SU-DHL-6 (cell line): ENCODE data around the gene SEC63.
"Not testable (repeated sequence)": the region's sequence is repeated elsewhere in the genome, so short reads cannot be mapped to it uniquely, and the experiment has no call there.

Source experiments
- H2AFZ ChIP-seq: fragments of 200-600 bp; sonication (generic); 2 replicates; pipeline ENCODE4 v1.6.1; 2014; ENCODE audit warnings: low read depth, mild to moderate bottlenecking, moderate library complexity, mixed read lengths, antibody characterized with exemption, low read length; ENCODE audit not compliant: severe bottlenecking
- H3F3A ChIP-seq: fragments of 200-600 bp; shearing (Covaris generic); 2 replicates; pipeline ENCODE4 v1.6.0; 2016; ENCODE audit warnings: antibody characterized with exemption, mild to moderate bottlenecking; ENCODE audit not compliant: insufficient read depth
- H3K27ac ChIP-seq: fragments of 200-600 bp; sonication (generic); 2 replicates; pipeline ENCODE4 v1.5.1; 2016; ENCODE audit warnings: low read depth, mild to moderate bottlenecking, low read length, moderate library complexity, mixed read lengths
- H3K27me3 ChIP-seq: fragments of 200-600 bp; sonication (generic), shearing (Covaris generic); 2 replicates; pipeline ENCODE4 v1.6.0; 2014; ENCODE audit warnings: mild to moderate bottlenecking, low read length
- H3K36me3 ChIP-seq: fragments of 200-600 bp; sonication (generic); 2 replicates; pipeline ENCODE4 v1.6.1; 2014; ENCODE audit warnings: mild to moderate bottlenecking, low read length, mixed read lengths
- H3K4me2 ChIP-seq: fragments of 300-600, 200-600 bp; shearing (Covaris generic), sonication (generic); 2 replicates; pipeline ENCODE4 v1.6.0; 2014; ENCODE audit warnings: low read length, low read depth, mild to moderate bottlenecking; ENCODE audit not compliant: poor library complexity, severe bottlenecking
- H3K4me3 ChIP-seq: fragments of 200-600 bp; sonication (generic); 2 replicates; pipeline ENCODE4 v1.5.1; 2014; ENCODE audit warnings: antibody characterized with exemption, low read length, mild to moderate bottlenecking, mixed read lengths; ENCODE audit not compliant: insufficient read depth, poor library complexity, severe bottlenecking
- H3K79me2 ChIP-seq: fragments of 200-600 bp; sonication (generic); 2 replicates; pipeline ENCODE4 v1.6.1; 2014; ENCODE audit warnings: mild to moderate bottlenecking, low read length, moderate library complexity; ENCODE audit not compliant: insufficient read depth
- H3K9ac ChIP-seq: fragments of 200-600 bp; sonication (generic); 2 replicates; pipeline ENCODE4 v1.7.0; 2014; ENCODE audit warnings: mild to moderate bottlenecking, low read length
- H3K9me2 ChIP-seq: fragments of 200-600 bp; sonication (generic); replicated peaks from 2 replicates; pipeline ENCODE4 v1.6.1; 2014; ENCODE audit warnings: low read length; ENCODE audit not compliant: insufficient read depth
- H3K9me3 ChIP-seq: fragments of 200-600 bp; sonication (generic); 2 replicates; pipeline ENCODE4 v1.6.1; 2014; ENCODE audit warnings: low read length, mixed read lengths; ENCODE audit not compliant: insufficient read depth
- H4K20me1 ChIP-seq: fragments of 200-600 bp; sonication (generic); 2 replicates; pipeline ENCODE4 v1.6.1; 2014; ENCODE audit warnings: low read depth, mild to moderate bottlenecking, antibody characterized with exemption, low read length, moderate library complexity, mixed read lengths
- EZH2phosphoT487 ChIP-seq: fragments of 200-600 bp; sonication (generic), shearing (Covaris generic); conservative IDR thresholded peaks from 2 replicates; pipeline ENCODE4 v1.6.1; 2018; ENCODE audit warnings: mild to moderate bottlenecking, antibody characterized with exemption, low read length, moderate library complexity, mixed read lengths
- TF ChIP-seq, protein P1 (sequence below): fragments of 200-600 bp; sonication (generic); IDR thresholded peaks from one replicate; pipeline ENCODE4 v1.5.1; 2017; ENCODE audit warnings: antibody characterized with exemption, mild to moderate bottlenecking, low read length, moderate library complexity; ENCODE audit not compliant: insufficient read depth, poor library complexity, severe bottlenecking

SEC63 gene

DNA sequence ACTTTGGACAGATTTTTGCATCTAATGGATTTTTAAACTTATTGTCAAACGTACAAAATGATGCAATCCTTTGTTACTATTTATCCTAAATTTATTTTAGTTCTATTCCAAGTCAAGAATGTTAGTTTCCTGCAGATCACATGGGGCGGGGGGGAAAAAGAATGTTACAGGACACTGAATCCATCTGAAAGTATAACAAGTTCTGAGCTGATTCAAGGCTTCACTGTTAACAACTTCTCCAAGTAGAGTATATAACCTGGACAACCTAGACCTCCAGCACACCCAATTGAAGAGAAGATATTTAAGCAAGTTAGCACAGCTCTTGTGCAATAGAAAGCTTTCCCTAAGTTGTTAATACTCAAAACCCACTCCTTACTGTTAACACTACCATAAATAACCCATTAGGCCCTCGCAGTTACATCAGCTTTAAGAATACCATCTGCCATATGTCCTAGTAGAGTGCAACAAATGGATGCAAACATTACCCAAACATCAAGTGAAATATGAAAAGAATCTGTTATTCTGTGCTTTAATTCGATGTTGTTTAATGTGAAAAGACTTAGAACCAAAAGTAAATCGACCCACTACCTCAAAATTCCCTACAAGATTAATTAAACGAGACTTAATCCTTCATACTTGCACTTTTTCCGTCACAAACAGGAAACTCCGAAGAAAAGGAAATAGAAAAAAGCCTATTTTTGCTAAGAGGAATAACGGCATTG lies 1.3 kb downstream of the SEC63 start:
- peaks cover 52% of the 10 kb centered on the region for H3K79me2 ChIP-seq
- peak overlapping the region; percentile 49 for H2AFZ ChIP-seq
- peak overlapping the region; percentile 93 for H3K4me2 ChIP-seq
- H3K36me3 ChIP-seq: no peaks in the 10 kb centered on the region
- TF ChIP-seq, protein P1, sequence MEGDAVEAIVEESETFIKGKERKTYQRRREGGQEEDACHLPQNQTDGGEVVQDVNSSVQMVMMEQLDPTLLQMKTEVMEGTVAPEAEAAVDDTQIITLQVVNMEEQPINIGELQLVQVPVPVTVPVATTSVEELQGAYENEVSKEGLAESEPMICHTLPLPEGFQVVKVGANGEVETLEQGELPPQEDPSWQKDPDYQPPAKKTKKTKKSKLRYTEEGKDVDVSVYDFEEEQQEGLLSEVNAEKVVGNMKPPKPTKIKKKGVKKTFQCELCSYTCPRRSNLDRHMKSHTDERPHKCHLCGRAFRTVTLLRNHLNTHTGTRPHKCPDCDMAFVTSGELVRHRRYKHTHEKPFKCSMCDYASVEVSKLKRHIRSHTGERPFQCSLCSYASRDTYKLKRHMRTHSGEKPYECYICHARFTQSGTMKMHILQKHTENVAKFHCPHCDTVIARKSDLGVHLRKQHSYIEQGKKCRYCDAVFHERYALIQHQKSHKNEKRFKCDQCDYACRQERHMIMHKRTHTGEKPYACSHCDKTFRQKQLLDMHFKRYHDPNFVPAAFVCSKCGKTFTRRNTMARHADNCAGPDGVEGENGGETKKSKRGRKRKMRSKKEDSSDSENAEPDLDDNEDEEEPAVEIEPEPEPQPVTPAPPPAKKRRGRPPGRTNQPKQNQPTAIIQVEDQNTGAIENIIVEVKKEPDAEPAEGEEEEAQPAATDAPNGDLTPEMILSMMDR: no peak
- no peak for TF ChIP-seq EZH2phosphoT487
- H3K9me3 ChIP-seq: no peaks in the 10 kb centered on the region
- H3F3A ChIP-seq: peaks cover 10% of the 10 kb centered on the region; the same call in 1 of the 2 replicates
- H3K9ac ChIP-seq: peak overlapping the region; percentile 98
- H3K27me3 ChIP-seq: no peaks in the 10 kb centered on the region
- H3K4me3 ChIP-seq: peak overlapping the region; percentile 99
- H3K9me2 ChIP-seq: no peaks in the 10 kb centered on the region
- peak overlapping the region; percentile 69 for H3K27ac ChIP-seq
- peaks cover 3% of the 10 kb centered on the region; the same call in 1 of the 2 replicates for H4K20me1 ChIP-seq

DNA sequence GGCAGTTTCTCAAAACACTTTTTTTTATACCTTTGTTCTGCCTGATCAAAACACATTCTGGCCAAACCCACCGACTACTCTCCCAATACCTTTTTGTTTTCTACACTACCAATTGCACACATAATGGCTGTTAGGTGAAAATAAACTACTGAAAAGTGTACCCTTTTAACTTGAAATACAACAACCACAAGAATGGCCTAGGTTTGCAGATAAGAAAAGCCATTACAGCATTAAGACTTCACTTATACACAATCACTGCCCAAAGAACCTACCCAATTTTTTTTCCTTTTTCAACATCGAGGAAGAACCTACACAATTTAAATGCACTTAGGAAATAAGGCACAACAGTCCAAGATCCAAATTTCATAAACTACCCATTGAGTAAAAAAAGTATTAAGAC lies 1.8 kb downstream of the SEC63 start:
- H3K9me3 ChIP-seq: no peaks in the 10 kb centered on the region
- H3K9me2 ChIP-seq: no peaks in the 10 kb centered on the region
- no peaks in the 10 kb centered on the region for H3K27me3 ChIP-seq
- peak overlapping the region; percentile 93 for H3K4me2 ChIP-seq
- peak overlapping the region; percentile 69; the same call in 1 of the 2 replicates for H3K27ac ChIP-seq
- peak overlapping the region; percentile 98 for H3K9ac ChIP-seq
- no peak for TF ChIP-seq EZH2phosphoT487
- TF ChIP-seq, protein P1: no peak
- peak overlapping the region; percentile 99 for H3K4me3 ChIP-seq
- H3K36me3 ChIP-seq: no peaks in the 10 kb centered on the region
- peaks cover 10% of the 10 kb centered on the region; the same call in 1 of the 2 replicates for H3F3A ChIP-seq
- peaks cover 58% of the 10 kb centered on the region for H3K79me2 ChIP-seq
- H4K20me1 ChIP-seq: peaks cover 4% of the 10 kb centered on the region; the same call in 1 of the 2 replicates
- no peak overlapping the region for H2AFZ ChIP-seq

DNA sequence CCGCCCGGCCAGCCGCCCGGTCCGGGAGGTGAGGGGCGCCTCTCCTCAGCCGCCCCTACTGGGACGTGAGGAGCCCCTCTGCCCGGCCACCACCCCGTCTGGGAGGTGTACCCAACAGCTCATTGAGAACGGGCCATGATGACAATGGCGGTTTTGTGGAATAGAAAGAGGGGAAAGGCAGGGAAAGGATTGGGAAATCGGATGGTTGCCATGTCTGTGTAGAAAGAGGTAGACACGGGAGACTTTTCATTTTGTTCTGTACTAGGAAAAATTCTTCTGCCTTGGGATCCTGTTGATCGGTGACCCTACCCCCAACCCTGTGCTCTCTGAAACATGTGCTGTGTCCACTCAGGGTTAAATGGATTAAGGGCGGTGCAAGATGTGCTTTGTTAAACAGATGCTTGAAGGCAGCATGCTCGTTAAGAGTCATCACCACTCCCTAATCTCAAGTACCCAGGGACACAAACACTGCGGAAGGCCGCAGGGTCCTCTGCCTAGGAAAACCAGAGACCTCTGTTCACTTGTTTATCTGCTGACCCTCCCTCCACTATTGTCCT lies 4.1 kb downstream of the SEC63 start:
- H3K4me2 ChIP-seq: not testable (repeated sequence)

More for the DNA sequence above, 4.1 kb downstream of the SEC63 start:
- Histone ChIP-seq H4K20me1 (peaks cover 23% of the 10 kb centered on the region), H3K79me2 (peaks cover 80% of the 10 kb centered on the region)
- not testable (repeated sequence) for H3K9ac ChIP-seq, H3K27me3 ChIP-seq, H3K4me3 ChIP-seq, H3K9me3 ChIP-seq, H2AFZ ChIP-seq, H3K9me2 ChIP-seq, H3F3A ChIP-seq, H3K36me3 ChIP-seq, H3K27ac ChIP-seq
